Osteoblast (primary cell): ENCODE data around the gene KRT79. TPM values are rescaled to one million over a fixed set of nuclear protein-coding genes. Genes with fewer than 3 reads are reported as not detected.

Source experiments
- DNase-seq: peaks from one replicate; pipeline ENCODE4 v3.0.0; 2011; ENCODE audit warnings: low spot score, mixed read lengths; ENCODE audit not compliant: insufficient read length; ENCODE audit errors: missing footprints
- H2AFZ ChIP-seq: 2 replicates; pipeline ENCODE4 v1.6.0; 2011; ENCODE audit warnings: mild to moderate bottlenecking, low read length
- H3K27ac ChIP-seq: 2 replicates; pipeline ENCODE4 v1.5.1; 2011; ENCODE audit warnings: mild to moderate bottlenecking, low read depth, low read length, moderate library complexity
- H3K27me3 ChIP-seq: 2 replicates; pipeline ENCODE4 v1.6.0; 2012; ENCODE audit warnings: mild to moderate bottlenecking, control low read depth, inconsistent platforms, low read length, moderate library complexity; ENCODE audit not compliant: insufficient read depth
- H3K36me3 ChIP-seq: 2 replicates; pipeline ENCODE4 v1.5.1; 2011; ENCODE audit warnings: mild to moderate bottlenecking, low read length, control low read depth, moderate library complexity; ENCODE audit not compliant: insufficient read depth
- H3K4me1 ChIP-seq: 2 replicates; pipeline ENCODE4 v1.5.1; 2011; ENCODE audit warnings: mild to moderate bottlenecking, low read length, control low read depth, moderate library complexity; ENCODE audit not compliant: insufficient read depth
- H3K4me2 ChIP-seq: 2 replicates; pipeline ENCODE4 v1.6.0; 2011; ENCODE audit warnings: mild to moderate bottlenecking, low read length; ENCODE audit not compliant: insufficient read depth
- H3K4me3 ChIP-seq: fragments of 200-600 bp; sonication (generic); 3 replicates; pipeline ENCODE4 v1.5.1; 2012; ENCODE audit warnings: mild to moderate bottlenecking, low read length, inconsistent platforms; ENCODE audit not compliant: insufficient read depth
- H3K79me2 ChIP-seq: 2 replicates; pipeline ENCODE4 v1.6.0; 2012; ENCODE audit warnings: mild to moderate bottlenecking, low read length, control low read depth, inconsistent platforms; ENCODE audit not compliant: insufficient read depth
- H3K9me3 ChIP-seq: 2 replicates; pipeline ENCODE4 v1.5.1; 2011; ENCODE audit warnings: low read depth, low read length, control low read depth
- H4K20me1 ChIP-seq: 2 replicates; pipeline ENCODE4 v1.6.0; 2012; ENCODE audit warnings: mild to moderate bottlenecking, low read length, control low read depth; ENCODE audit not compliant: insufficient read depth
- CTCF ChIP-seq: IDR thresholded peaks from 2 replicates; pipeline ENCODE4 v1.5.1; 2011; ENCODE audit warnings: mild to moderate bottlenecking, low read depth, low read length, moderate library complexity; ENCODE audit errors: extremely low read depth
- total RNA-seq: library from RNA; depleted of rRNA; stranded (reverse); fragments of >200 nt; gene quantifications from 2 replicates; pipeline ENCODE4 v1.2.3, GENCODE V29; 2012

Gene KRT79
- total RNA-seq, 1 donor = not detected

- H3K79me2 ChIP-seq = no peaks in the 10 kb centered on the region
These were observed 11.8 kb upstream of the KRT79 start for GRCh38 chr12:52845946-52846345.

GRCh38 chr12:52844386-52844785 lies 10.3 kb upstream of the KRT79 start:
- Histone ChIP-seq H3K36me3 (no peaks in the 10 kb centered on the region), H3K4me1 (peaks cover 4% of the 10 kb centered on the region), H2AFZ (no peak overlapping the region), H3K4me3 (no peak overlapping the region), H3K27ac (no peak overlapping the region), H4K20me1 (no peaks in the 10 kb centered on the region), H3K79me2 (no peaks in the 10 kb centered on the region), H3K4me2 (no peak overlapping the region), H3K9me3 (no peaks in the 10 kb centered on the region), H3K27me3 (peaks cover 3% of the 10 kb centered on the region)
- no peak for DNase-seq
- no peak for TF ChIP-seq CTCF

More at GRCh38 chr12:52845946-52846345, 11.8 kb upstream of the KRT79 start:
- Histone ChIP-seq H3K27me3 (peaks cover 3% of the 10 kb centered on the region), H4K20me1 (no peaks in the 10 kb centered on the region), H3K4me3 (no peak overlapping the region), H3K27ac (no peak overlapping the region), H3K4me1 (peaks cover 4% of the 10 kb centered on the region), H3K9me3 (no peaks in the 10 kb centered on the region), H2AFZ (no peak overlapping the region), H3K4me2 (no peak overlapping the region), H3K36me3 (no peaks in the 10 kb centered on the region)
- DNase-seq = no peak
- TF ChIP-seq CTCF = no peak

- H3K79me2 ChIP-seq = no peaks in the 10 kb centered on the region
- H3K36me3 ChIP-seq = no peaks in the 10 kb centered on the region
- H3K9me3 ChIP-seq = no peaks in the 10 kb centered on the region
- DNase-seq = no peak
- TF ChIP-seq CTCF = no peak
- peaks cover 28% of the 10 kb centered on the region for H3K4me1 ChIP-seq
- no peak overlapping the region for H2AFZ ChIP-seq
- H3K27me3 ChIP-seq = no peaks in the 10 kb centered on the region
- H3K27ac ChIP-seq = no peak overlapping the region
- no peak overlapping the region for H3K4me2 ChIP-seq
- H3K4me3 ChIP-seq = no peak overlapping the region
- no peaks in the 10 kb centered on the region for H4K20me1 ChIP-seq
These were observed 5.5 kb upstream of the KRT79 start for GRCh38 chr12:52839436-52840105.

- H3K4me1 ChIP-seq = peaks cover 28% of the 10 kb centered on the region
- H3K9me3 ChIP-seq = no peaks in the 10 kb centered on the region
- no peaks in the 10 kb centered on the region for H3K27me3 ChIP-seq
- no peak for TF ChIP-seq CTCF
- no peaks in the 10 kb centered on the region for H3K79me2 ChIP-seq
- H3K4me2 ChIP-seq = no peak overlapping the region
- no peak overlapping the region for H3K4me3 ChIP-seq
- H4K20me1 ChIP-seq = no peaks in the 10 kb centered on the region
- no peak overlapping the region for H3K27ac ChIP-seq
- DNase-seq = peak; percentile 80
- H3K36me3 ChIP-seq = no peaks in the 10 kb centered on the region
- no peak overlapping the region for H2AFZ ChIP-seq
These were observed 4.7 kb upstream of the KRT79 start for GRCh38 chr12:52838609-52839435.
